ENCODE results near the gene CNPY3. TPM values are rescaled to one million over a fixed set of nuclear protein-coding genes. Genes with fewer than 3 reads are reported as not detected.
"Not testable (repeated sequence)": the region's sequence is repeated elsewhere in the genome, so short reads cannot be mapped to it uniquely, and the experiment has no call there.

Gene CNPY3
- 61.3 and 62.6 TPM in 2 replicates for total RNA-seq
- long read RNA-seq, transcript CNPY3-201 (6 exons, 1,704 nt), result major isoform, 20 of 27 reads
- long read RNA-seq, partial matches to known transcripts, result 2 of 27 reads
- long read RNA-seq, other reads (novel, unspliced or antisense), result 5 of 27 reads

GRCh38 chr6:42928986-42929820, at the start of gene CNPY3:
Gene CNPY3, plus strand, starts transcription at chr6:42929480. Its CDS starts 91 bp downstream, at chr6:42929571.
- DNase-seq (ENCODE audit: low read depth, low spot score), result peak; percentile 86
- TF ChIP-seq, protein P1, sequence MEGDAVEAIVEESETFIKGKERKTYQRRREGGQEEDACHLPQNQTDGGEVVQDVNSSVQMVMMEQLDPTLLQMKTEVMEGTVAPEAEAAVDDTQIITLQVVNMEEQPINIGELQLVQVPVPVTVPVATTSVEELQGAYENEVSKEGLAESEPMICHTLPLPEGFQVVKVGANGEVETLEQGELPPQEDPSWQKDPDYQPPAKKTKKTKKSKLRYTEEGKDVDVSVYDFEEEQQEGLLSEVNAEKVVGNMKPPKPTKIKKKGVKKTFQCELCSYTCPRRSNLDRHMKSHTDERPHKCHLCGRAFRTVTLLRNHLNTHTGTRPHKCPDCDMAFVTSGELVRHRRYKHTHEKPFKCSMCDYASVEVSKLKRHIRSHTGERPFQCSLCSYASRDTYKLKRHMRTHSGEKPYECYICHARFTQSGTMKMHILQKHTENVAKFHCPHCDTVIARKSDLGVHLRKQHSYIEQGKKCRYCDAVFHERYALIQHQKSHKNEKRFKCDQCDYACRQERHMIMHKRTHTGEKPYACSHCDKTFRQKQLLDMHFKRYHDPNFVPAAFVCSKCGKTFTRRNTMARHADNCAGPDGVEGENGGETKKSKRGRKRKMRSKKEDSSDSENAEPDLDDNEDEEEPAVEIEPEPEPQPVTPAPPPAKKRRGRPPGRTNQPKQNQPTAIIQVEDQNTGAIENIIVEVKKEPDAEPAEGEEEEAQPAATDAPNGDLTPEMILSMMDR (conservative IDR thresholded peaks at IDR 0.05), result no peak
- H3K27me3 Mint-ChIP-seq (ENCODE audit: low read depth), result no peaks in the 10 kb centered on the region
- peaks cover 42% of the 10 kb centered on the region for H3K4me1 Mint-ChIP-seq
- no peaks in the 10 kb centered on the region for H3K36me3 Mint-ChIP-seq (ENCODE audit: low read depth)
- peak within 1 kb of the TSS; percentile 100 for H3K4me3 Mint-ChIP-seq
- H3K27ac Mint-ChIP-seq (ENCODE audit: unreplicated experiment), result peak within 1 kb of the TSS; percentile 99
- no peaks in the 10 kb centered on the region for H3K9me3 Mint-ChIP-seq

GRCh38 chr6:42880240-42880817, 49.0 kb upstream of the CNPY3 start:
- H3K27ac Mint-ChIP-seq (ENCODE audit: unreplicated experiment), result peak overlapping the region; percentile 100
- H3K4me1 Mint-ChIP-seq, result peaks cover 18% of the 10 kb centered on the region
- peak overlapping the region; percentile 99 for H3K4me3 Mint-ChIP-seq
- H3K9me3 Mint-ChIP-seq; DNase-seq (ENCODE audit: low read depth, low spot score); H3K27me3 Mint-ChIP-seq (ENCODE audit: low read depth): not testable (repeated sequence)
- H3K36me3 Mint-ChIP-seq (ENCODE audit: low read depth), result peaks cover 19% of the 10 kb centered on the region

DNA sequence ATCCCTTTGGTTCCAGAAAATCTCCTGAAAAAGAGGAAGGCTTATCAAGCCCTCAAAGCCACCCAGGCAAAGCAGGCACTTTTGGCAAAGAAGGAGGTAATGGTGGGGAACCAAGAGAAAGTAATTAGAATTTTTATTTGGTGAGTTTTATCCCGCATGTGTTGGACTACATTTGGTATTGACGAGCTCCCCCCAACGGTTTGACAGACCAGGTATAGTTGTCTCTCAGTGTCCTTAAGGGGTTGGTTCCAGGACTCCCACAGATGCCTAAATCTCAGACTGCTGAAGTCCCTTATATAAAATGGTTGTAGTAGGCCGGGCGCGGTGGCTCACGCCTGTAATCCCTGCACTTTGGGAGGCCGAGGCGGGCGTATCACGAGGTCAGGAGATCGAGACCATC, 48.4 kb upstream of the CNPY3 start:
- H3K27ac Mint-ChIP-seq (ENCODE audit: unreplicated experiment), result peak overlapping the region; percentile 100
- H3K4me3 Mint-ChIP-seq, result peak overlapping the region; percentile 99
- H3K36me3 Mint-ChIP-seq (ENCODE audit: low read depth), result peaks cover 22% of the 10 kb centered on the region
- H3K4me1 Mint-ChIP-seq, result peaks cover 18% of the 10 kb centered on the region
- not testable (repeated sequence) for H3K27me3 Mint-ChIP-seq (ENCODE audit: low read depth); DNase-seq (ENCODE audit: low read depth, low spot score); H3K9me3 Mint-ChIP-seq

DNA sequence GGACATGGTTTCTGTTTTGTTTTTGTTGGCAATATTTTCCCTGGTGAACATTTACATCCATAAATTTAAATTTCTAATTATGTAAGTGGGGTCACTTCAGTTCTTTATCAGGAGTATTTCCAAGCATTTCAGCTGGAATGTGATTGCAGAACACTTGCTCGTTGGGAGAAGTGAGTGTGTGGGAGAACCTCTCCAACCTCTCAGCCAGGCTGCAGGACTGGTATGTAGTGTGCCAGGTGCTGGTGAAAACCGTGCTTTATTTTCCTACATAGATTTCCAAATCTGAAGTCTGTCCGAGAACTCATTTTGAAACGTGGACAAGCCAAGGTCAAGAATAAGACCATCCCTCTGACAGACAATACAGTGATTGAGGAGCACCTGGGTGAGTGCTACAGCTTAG, 43.6 kb upstream of the CNPY3 start:
- H3K27ac Mint-ChIP-seq (ENCODE audit: unreplicated experiment), result no peak overlapping the region
- H3K4me3 Mint-ChIP-seq, result peak overlapping the region; percentile 29
- H3K9me3 Mint-ChIP-seq, result no peaks in the 10 kb centered on the region
- no peak for DNase-seq (ENCODE audit: low read depth, low spot score)
- H3K36me3 Mint-ChIP-seq (ENCODE audit: low read depth), result peaks cover 23% of the 10 kb centered on the region
- H3K27me3 Mint-ChIP-seq (ENCODE audit: low read depth), result no peaks in the 10 kb centered on the region
- TF ChIP-seq, protein P1 (conservative IDR thresholded peaks at IDR 0.05), result no peak
- peaks cover 15% of the 10 kb centered on the region for H3K4me1 Mint-ChIP-seq

DNA sequence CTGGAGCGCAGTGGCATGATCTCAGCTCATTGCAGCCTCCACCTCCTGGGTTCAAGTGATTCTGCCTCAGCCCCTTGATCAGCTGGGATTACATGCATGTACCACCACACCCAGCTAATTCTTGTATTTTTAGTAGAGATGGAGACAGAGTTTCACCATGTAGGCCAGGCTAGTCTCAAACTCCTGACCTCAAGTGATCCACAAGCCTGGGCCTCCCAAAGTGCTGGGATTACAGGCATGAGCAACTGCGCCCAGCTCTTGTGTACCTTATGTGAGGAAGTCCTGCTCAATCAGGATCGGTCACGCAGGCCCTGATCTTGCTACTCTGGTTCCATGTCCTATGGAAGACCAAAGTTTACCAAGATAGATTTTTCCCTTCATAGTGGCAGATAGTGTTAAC, 41.1 kb upstream of the CNPY3 start:
- H3K27ac Mint-ChIP-seq (ENCODE audit: unreplicated experiment), result not testable (repeated sequence)

GRCh38 chr6:42889815-42890214, 39.5 kb upstream of the CNPY3 start:
- no peak for DNase-seq (ENCODE audit: low read depth, low spot score)
- H3K4me3 Mint-ChIP-seq, result peak overlapping the region; percentile 93
- TF ChIP-seq, protein P1 (conservative IDR thresholded peaks at IDR 0.05), result no peak
- peaks cover 24% of the 10 kb centered on the region for H3K4me1 Mint-ChIP-seq
- peak overlapping the region; percentile 92 for H3K27ac Mint-ChIP-seq (ENCODE audit: unreplicated experiment)
- H3K9me3 Mint-ChIP-seq, result no peaks in the 10 kb centered on the region
- peaks cover 8% of the 10 kb centered on the region for H3K36me3 Mint-ChIP-seq (ENCODE audit: low read depth)
- no peaks in the 10 kb centered on the region for H3K27me3 Mint-ChIP-seq (ENCODE audit: low read depth)

More for the DNA sequence above, 41.1 kb upstream of the CNPY3 start:
- H3K27me3 Mint-ChIP-seq (ENCODE audit: low read depth); DNase-seq (ENCODE audit: low read depth, low spot score); H3K9me3 Mint-ChIP-seq: not testable (repeated sequence)
- peaks cover 21% of the 10 kb centered on the region for H3K36me3 Mint-ChIP-seq (ENCODE audit: low read depth)
- peak overlapping the region; percentile 44 for H3K4me3 Mint-ChIP-seq
- peaks cover 17% of the 10 kb centered on the region for H3K4me1 Mint-ChIP-seq
